Mesendoderm (in vitro differentiated cells): Measurements from ENCODE around the gene MAD1L1.

Experiments
- DNase-seq: peaks from one replicate; pipeline ENCODE4 v3.0.0; 2013
- H2AK5ac ChIP-seq: 2 replicates; pipeline ENCODE4 v1.6.1; 2013; ENCODE audit warnings: low read length, inconsistent platforms
- H2BK120ac ChIP-seq: 2 replicates; pipeline ENCODE4 v1.6.1; 2013; ENCODE audit warnings: low read depth, mild to moderate bottlenecking, low read length, moderate library complexity, mixed read lengths
- H2BK15ac ChIP-seq: replicated peaks from 2 replicates; pipeline ENCODE4 v1.6.1; 2013; ENCODE audit warnings: low read depth, mild to moderate bottlenecking, moderate library complexity
- H2BK5ac ChIP-seq: 2 replicates; pipeline ENCODE4 v1.6.1; 2013; ENCODE audit warnings: low read length, inconsistent platforms
- H3K18ac ChIP-seq: 2 replicates; pipeline ENCODE4 v1.6.1; 2013; ENCODE audit warnings: mild to moderate bottlenecking, low read length, mixed read lengths
- H3K23ac ChIP-seq: one replicate; pipeline ENCODE4 v1.6.1; 2013; ENCODE audit warnings: low read length
- H3K27ac ChIP-seq: 2 replicates; pipeline ENCODE4 v1.5.1; 2013; ENCODE audit warnings: low read depth, mild to moderate bottlenecking, inconsistent platforms, low read length, moderate library complexity
- H3K27me3 ChIP-seq: 2 replicates; pipeline ENCODE4 v1.6.1; 2013; ENCODE audit warnings: low read length, control low read depth, mild to moderate bottlenecking, inconsistent platforms; ENCODE audit not compliant: insufficient read depth, poor library complexity
- H3K36me3 ChIP-seq: 2 replicates; pipeline ENCODE4 v1.6.1; 2013; ENCODE audit warnings: low read length, inconsistent platforms; ENCODE audit not compliant: control insufficient read depth, insufficient read depth
- H3K4ac ChIP-seq: one replicate; pipeline ENCODE4 v1.6.1; 2013; ENCODE audit warnings: low read depth, mild to moderate bottlenecking, low read length, moderate library complexity
- H3K4me1 ChIP-seq: 2 replicates; pipeline ENCODE4 v1.6.1; 2013; ENCODE audit warnings: low read depth, low read length, inconsistent platforms; ENCODE audit not compliant: control insufficient read depth
- H3K4me2 ChIP-seq: 2 replicates; pipeline ENCODE4 v1.6.1; 2013; ENCODE audit warnings: low read length
- H3K4me3 ChIP-seq: 2 replicates; pipeline ENCODE4 v1.5.1; 2013; ENCODE audit warnings: mild to moderate bottlenecking, low read length
- H3K56ac ChIP-seq: one replicate; pipeline ENCODE4 v1.6.1; 2013; ENCODE audit warnings: low read length
- H3K79me1 ChIP-seq: 2 replicates; pipeline ENCODE4 v1.6.1; 2013; ENCODE audit warnings: low read length, inconsistent platforms
- H3K79me2 ChIP-seq: 2 replicates; pipeline ENCODE4 v1.6.1; 2013; ENCODE audit warnings: mild to moderate bottlenecking, low read length; ENCODE audit not compliant: control insufficient read depth, insufficient read depth
- H3K9ac ChIP-seq: 2 replicates; pipeline ENCODE4 v1.6.1; 2013; ENCODE audit warnings: low read length, inconsistent platforms
- H4K5ac ChIP-seq: one replicate; pipeline ENCODE4 v1.6.1; 2013; ENCODE audit warnings: low read length
- H4K8ac ChIP-seq: one replicate; pipeline ENCODE4 v1.6.1; 2013; ENCODE audit warnings: low read depth, mild to moderate bottlenecking, control low read depth, low read length, moderate library complexity
- WGBS: extraction: QIAGEN DNeasy Blood & Tissue Kit; methylation state at CpG from one replicate; pipeline ENCODE4 v1.1.7; 2013; ENCODE audit warnings: low lambda C conversion rate, missing lambda C conversion rate; ENCODE audit not compliant: insufficient coverage; ENCODE audit errors: extremely low coverage; 5-methylcytosine and 5-hydroxymethylcytosine counted together

MAD1L1 gene

DNA sequence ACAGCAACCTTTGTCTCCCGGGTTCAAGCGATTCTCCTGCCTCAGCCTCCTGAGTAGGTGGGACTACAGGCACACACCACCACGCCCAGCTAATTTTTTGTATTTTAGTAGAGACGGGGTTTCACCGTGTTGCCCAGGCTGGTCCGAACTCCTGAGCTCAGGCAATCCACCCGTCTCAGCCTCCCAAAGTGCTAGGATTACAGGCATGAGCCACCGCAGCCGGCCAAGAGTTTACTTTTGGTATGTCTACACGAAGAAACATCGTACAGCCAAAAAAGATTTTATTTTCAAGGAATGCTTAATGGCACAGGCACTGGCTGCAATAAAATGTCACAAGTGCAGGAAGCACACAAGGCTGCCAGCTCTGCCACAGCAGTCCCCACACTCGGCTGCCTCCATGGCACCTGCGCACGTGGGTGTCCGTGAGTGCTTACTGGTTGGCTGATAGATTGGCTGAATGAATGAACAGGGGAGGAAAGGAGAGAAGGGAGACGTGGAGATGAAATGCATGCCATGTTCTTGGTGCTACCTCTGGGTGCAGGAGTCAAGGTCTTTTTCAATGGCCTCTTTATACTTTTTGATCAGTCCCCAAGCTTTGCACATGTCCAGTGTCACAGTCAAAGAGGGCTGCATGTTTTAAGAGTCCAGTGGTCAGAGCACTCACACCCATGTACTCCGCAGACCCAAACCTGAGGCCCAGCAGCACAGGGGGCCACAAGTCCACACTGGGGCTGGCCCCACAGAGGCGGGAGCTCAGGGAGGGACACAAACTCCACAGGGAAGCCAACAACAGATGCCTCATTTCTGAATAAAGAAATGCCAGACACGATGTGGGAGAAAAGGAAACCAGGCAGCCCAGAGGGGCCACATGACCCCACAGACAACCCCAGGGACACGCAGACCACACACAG lies 198.2 kb downstream of the MAD1L1 start:
- Histone ChIP-seq H3K79me1 (no peaks in the 10 kb centered on the region), H3K36me3 (no peaks in the 10 kb centered on the region), H2BK120ac (no peak overlapping the region), H3K27ac (no peak overlapping the region), H2BK5ac (no peak overlapping the region), H3K56ac (no peak overlapping the region), H3K4me2 (no peak overlapping the region), H3K79me2 (no peaks in the 10 kb centered on the region), H2AK5ac (no peak overlapping the region), H3K4me3 (no peak overlapping the region), H4K5ac (no peak overlapping the region), H4K8ac (no peak overlapping the region), H3K4ac (no peak overlapping the region), H3K4me1 (peaks cover 2% of the 10 kb centered on the region), H2BK15ac (no peak overlapping the region), H3K18ac (no peak overlapping the region), H3K23ac (no peak overlapping the region), H3K27me3 (no peaks in the 10 kb centered on the region), H3K9ac (no peak overlapping the region)
- DNase-seq: no peak
- no CpG with 5 or more reads among the region's 20 CpGs for WGBS

DNA sequence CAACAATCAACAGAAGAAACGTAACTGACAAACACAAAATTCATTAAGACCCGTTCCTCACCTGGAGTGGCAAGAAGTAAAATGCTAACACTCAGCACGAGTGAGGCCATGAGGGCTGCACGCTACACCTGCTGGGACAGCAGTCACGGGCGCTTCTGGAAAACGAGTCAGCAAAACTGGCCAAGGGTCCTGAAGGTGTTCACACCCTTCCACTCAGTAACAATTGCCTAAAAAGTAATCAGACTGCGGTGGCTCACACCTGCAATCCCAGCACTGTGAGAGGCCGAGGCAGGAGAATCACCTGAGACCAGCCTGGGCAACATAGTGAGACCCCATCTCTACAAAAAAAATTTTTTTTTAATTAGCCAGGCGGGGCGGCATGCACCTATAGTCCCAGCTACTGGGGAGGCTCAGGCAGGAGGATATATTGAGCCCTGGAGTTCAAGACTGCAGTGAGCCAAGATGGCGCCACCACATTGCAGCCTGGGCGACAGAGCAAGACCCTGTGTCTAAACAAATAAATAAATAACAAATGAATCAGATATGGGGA lies 199.1 kb downstream of the MAD1L1 start:
- no peak overlapping the region for H4K8ac ChIP-seq
- no peak overlapping the region for H2BK5ac ChIP-seq
- H3K4me1 ChIP-seq: peaks cover 2% of the 10 kb centered on the region
- no peak for DNase-seq
- H3K4me3 ChIP-seq: no peak overlapping the region
- no peak overlapping the region for H3K56ac ChIP-seq
- H4K5ac ChIP-seq: no peak overlapping the region
- H3K79me1 ChIP-seq: no peaks in the 10 kb centered on the region
- H2AK5ac ChIP-seq: no peak overlapping the region
- WGBS: no CpG with 5 or more reads among the region's 13 CpGs
- no peak overlapping the region for H3K18ac ChIP-seq
- no peaks in the 10 kb centered on the region for H3K36me3 ChIP-seq
- no peak overlapping the region for H3K23ac ChIP-seq
- no peak overlapping the region for H2BK120ac ChIP-seq
- H2BK15ac ChIP-seq: no peak overlapping the region
- H3K9ac ChIP-seq: no peak overlapping the region
- no peaks in the 10 kb centered on the region for H3K79me2 ChIP-seq
- no peak overlapping the region for H3K4ac ChIP-seq
- H3K27ac ChIP-seq: no peak overlapping the region
- H3K4me2 ChIP-seq: no peak overlapping the region
- H3K27me3 ChIP-seq: no peaks in the 10 kb centered on the region

DNA sequence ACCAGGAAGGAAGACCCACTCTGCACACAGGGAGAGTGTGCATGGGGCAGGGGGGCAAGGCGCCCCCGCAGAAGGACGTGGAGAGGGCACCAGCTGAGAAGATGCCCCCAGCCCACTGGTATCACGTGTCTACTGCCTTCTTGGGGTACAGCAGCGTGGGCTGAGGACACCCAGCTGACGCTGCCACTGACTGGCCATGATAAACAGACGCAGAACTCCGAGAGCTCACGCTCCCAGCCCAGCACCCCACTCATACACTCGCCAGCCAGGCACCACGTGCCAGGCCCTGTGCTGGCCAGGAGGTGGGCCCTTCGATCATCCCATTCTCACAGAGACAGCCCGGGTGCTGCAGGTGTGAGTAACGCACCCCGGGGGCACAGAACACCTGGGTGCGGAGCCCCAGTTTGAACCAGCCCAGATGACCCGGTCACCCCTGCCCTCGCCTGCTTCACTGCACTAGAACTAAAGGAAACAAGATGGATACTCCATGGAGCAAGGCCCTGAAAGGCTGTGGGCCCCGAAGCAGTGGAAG lies 199.8 kb downstream of the MAD1L1 start:
- H3K79me1 ChIP-seq: no peaks in the 10 kb centered on the region
- H3K4me2 ChIP-seq: no peak overlapping the region
- H4K8ac ChIP-seq: no peak overlapping the region
- no peak overlapping the region for H3K27ac ChIP-seq
- H3K36me3 ChIP-seq: no peaks in the 10 kb centered on the region
- H2AK5ac ChIP-seq: no peak overlapping the region
- H3K18ac ChIP-seq: no peak overlapping the region
- no CpG with 5 or more reads among the region's 19 CpGs for whole genome bisulfite sequencing
- H3K27me3 ChIP-seq: no peaks in the 10 kb centered on the region
- no peak overlapping the region for H2BK15ac ChIP-seq
- H3K79me2 ChIP-seq: no peaks in the 10 kb centered on the region
- no peak overlapping the region for H3K4ac ChIP-seq
- H3K4me3 ChIP-seq: no peak overlapping the region
- no peak overlapping the region for H2BK120ac ChIP-seq
- no peak overlapping the region for H3K23ac ChIP-seq
- H3K56ac ChIP-seq: peak overlapping the region; percentile 54
- no peak overlapping the region for H4K5ac ChIP-seq
- no peak overlapping the region for H2BK5ac ChIP-seq
- H3K9ac ChIP-seq: no peak overlapping the region
- H3K4me1 ChIP-seq: peaks cover 2% of the 10 kb centered on the region
- no peak for DNase-seq

DNA sequence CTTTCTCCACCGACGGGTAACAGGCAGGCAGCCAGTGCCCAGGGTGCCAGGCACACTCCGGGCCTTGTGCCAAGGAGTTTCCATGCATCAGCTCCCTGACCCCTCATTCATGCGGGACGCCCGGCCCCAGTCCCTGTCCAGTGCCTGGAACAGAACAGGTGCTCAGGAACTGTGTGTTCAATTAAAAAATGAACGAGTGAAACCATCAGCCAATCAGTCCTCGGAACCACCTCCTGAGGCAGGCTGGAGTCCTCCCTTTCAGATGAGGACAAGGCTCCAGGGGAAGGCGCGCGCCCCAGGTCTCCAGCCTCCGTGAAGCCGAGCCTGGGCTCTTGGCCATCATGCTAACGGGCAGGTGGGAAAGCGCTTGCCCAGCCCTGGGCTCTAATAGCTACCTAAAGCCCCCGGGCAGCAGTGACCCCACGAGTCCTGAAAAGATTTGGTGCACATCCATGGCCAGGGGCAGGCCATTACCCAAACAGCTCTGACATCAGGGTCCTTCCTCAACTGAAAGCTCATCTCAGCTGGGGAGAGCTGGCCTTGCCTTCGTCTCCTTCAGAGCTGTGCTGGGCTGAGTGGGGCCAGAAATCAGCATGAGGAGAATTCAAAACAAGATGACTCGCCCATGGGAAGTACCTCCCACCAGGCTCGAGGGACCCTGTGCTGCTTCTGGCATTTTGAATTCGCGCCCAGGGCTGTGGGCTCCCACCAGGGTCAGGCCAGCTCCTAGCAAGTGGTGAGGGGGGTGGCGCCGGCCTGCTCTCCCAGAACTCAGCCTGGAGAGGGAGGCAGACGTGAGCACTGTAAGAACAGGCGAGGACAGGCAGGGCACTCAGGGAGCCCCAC lies 200.5 kb downstream of the MAD1L1 start:
- peak overlapping the region; percentile 54 for H3K56ac ChIP-seq
- no peak overlapping the region for H2BK15ac ChIP-seq
- no peak overlapping the region for H3K9ac ChIP-seq
- H3K4me2 ChIP-seq: no peak overlapping the region
- no peaks in the 10 kb centered on the region for H3K36me3 ChIP-seq
- H3K23ac ChIP-seq: no peak overlapping the region
- WGBS: no CpG with 5 or more reads among the region's 26 CpGs
- no peak overlapping the region for H3K18ac ChIP-seq
- DNase-seq: peak; percentile 61
- H3K27me3 ChIP-seq: no peaks in the 10 kb centered on the region
- no peak overlapping the region for H4K5ac ChIP-seq
- no peak overlapping the region for H2AK5ac ChIP-seq
- H3K79me1 ChIP-seq: no peaks in the 10 kb centered on the region
- no peak overlapping the region for H3K4me3 ChIP-seq
- H2BK5ac ChIP-seq: no peak overlapping the region
- H3K4ac ChIP-seq: no peak overlapping the region
- H4K8ac ChIP-seq: no peak overlapping the region
- H3K27ac ChIP-seq: no peak overlapping the region
- no peaks in the 10 kb centered on the region for H3K79me2 ChIP-seq
- H3K4me1 ChIP-seq: peaks cover 2% of the 10 kb centered on the region
- H2BK120ac ChIP-seq: no peak overlapping the region

DNA sequence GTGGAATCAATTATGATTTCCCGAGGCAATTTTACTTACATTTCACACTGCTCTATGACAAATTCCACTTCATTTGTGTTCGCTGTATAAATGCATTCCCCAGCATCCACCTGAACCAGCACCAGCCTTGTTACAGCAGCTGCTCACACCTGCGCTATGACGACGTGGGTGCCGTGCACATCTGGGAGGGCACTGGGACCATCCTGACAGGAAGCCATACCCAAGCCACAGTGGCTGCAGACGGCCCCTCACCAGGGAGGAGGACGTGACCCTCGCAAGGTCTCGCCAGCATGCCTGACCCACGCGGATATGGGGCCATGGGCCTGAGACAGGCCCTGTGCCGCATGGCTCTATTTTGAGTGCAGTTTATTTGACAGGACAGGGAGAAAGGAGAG lies 201.3 kb downstream of the MAD1L1 start:
- Histone ChIP-seq H2AK5ac (no peak overlapping the region), H3K23ac (no peak overlapping the region), H3K79me1 (no peaks in the 10 kb centered on the region), H3K4me2 (no peak overlapping the region), H3K4me1 (peaks cover 2% of the 10 kb centered on the region), H3K4ac (no peak overlapping the region), H3K27me3 (no peaks in the 10 kb centered on the region), H3K18ac (no peak overlapping the region), H2BK5ac (no peak overlapping the region), H4K8ac (no peak overlapping the region), H4K5ac (no peak overlapping the region), H3K9ac (no peak overlapping the region), H2BK120ac (no peak overlapping the region), H2BK15ac (no peak overlapping the region), H3K4me3 (no peak overlapping the region), H3K36me3 (no peaks in the 10 kb centered on the region), H3K27ac (no peak overlapping the region), H3K56ac (no peak overlapping the region), H3K79me2 (no peaks in the 10 kb centered on the region)
- no peak for DNase-seq
- no CpG with 5 or more reads among the region's 13 CpGs for WGBS
